B cell (primary cell): ENCODE data around the gene TARBP2. TPM values are rescaled to one million over a fixed set of nuclear protein-coding genes. Genes with fewer than 3 reads are reported as not detected.

Experiments
- ATAC-seq: fragments of 200-7000 bp; cut with Tn5 transposase; one replicate; pipeline ENCODE4 v1.10.0; 2021; ENCODE audit warnings: low read depth, mild to moderate bottlenecking, moderate number of reproducible peaks, moderate library complexity
- CTCF ChIA-PET: fragments of 350-600 bp; sonication (Branson Sonifier 250); formaldehyde crosslinking; loops from one replicate; lab custom pipeline; 2021; ENCODE audit warnings: antibody characterized with exemption, inconsistent platforms; lab: Charles Lee
- POLR2A ChIA-PET: fragments of 350-600 bp; sonication (Branson Sonifier 250); formaldehyde crosslinking; loops from one replicate; lab custom pipeline; 2021; ENCODE audit warnings: antibody characterized with exemption; lab: Charles Lee
- DNase-seq: peaks from one replicate; pipeline ENCODE4 v3.0.0; 2013
- H2AFZ ChIP-seq: 2 replicates; pipeline ENCODE4 v1.6.1; 2012; ENCODE audit warnings: mild to moderate bottlenecking, low read depth, low read length; ENCODE audit not compliant: insufficient read depth, poor library complexity, severe bottlenecking
- H3K27ac ChIP-seq, 2 donors: 1 replicate in 1 of 2; 2 replicates in 1 of 2; pipeline ENCODE4 v1.5.1; 2012 to 2013; ENCODE audit warnings: low read length in 2 of 2, mild to moderate bottlenecking in 2 of 2, moderate library complexity in 1 of 2
- H3K27me3 ChIP-seq, 4 experiments: fragments of 200-600 bp in 1 of 4; sonication (generic) in 1 of 4; replicated peaks in 1 of 4; 1 replicate in 2 of 4; 2 replicates in 2 of 4; pipeline versions ENCODE4 v1.6.1 to v1.7.0; 2013 to 2016; ENCODE audit warnings: low read length in 3 of 4, mild to moderate bottlenecking in 2 of 4, mixed read lengths in 1 of 4, moderate library complexity in 1 of 4; ENCODE audit not compliant: insufficient read depth in 4 of 4, control insufficient read depth in 3 of 4; ENCODE audit errors: control extremely low read depth in 1 of 4
- H3K36me3 ChIP-seq, 2 experiments: replicated peaks in 1 of 2; 1 replicate in 1 of 2; 2 replicates in 1 of 2; pipeline versions ENCODE4 v1.6.1 to v1.7.1; 2013; ENCODE audit warnings: low read length in 1 of 2; ENCODE audit not compliant: insufficient read depth in 2 of 2, control insufficient read depth in 1 of 2; ENCODE audit errors: control extremely low read depth in 1 of 2, extremely low read depth in 1 of 2
- H3K4me1 ChIP-seq, 2 donors: fragments of 200-600 bp in 1 of 2; sonication (generic) in 1 of 2; 1 replicate in 1 of 2; 2 replicates in 1 of 2; pipeline versions ENCODE4 v1.5.1 to v1.6.1; 2013 to 2017; ENCODE audit warnings: low read length in 2 of 2; ENCODE audit not compliant: control insufficient read depth in 2 of 2, insufficient read depth in 2 of 2
- H3K4me2 ChIP-seq: replicated peaks from 2 replicates; pipeline ENCODE3; 2012; ENCODE audit warnings: mild to moderate bottlenecking, low read depth, low read length; ENCODE audit not compliant: poor library complexity, severe bottlenecking
- H3K4me3 ChIP-seq, 5 experiments: fragments of 200-600 bp in 1 of 5; sonication (generic) in 1 of 5; 1 replicate in 3 of 5; 2 replicates in 2 of 5; pipeline versions ENCODE4 v1.5.1 to v1.7.0; 2011 to 2016; ENCODE audit warnings: low read length in 4 of 5, mild to moderate bottlenecking in 4 of 5, low read depth in 2 of 5, control low read depth in 1 of 5, moderate library complexity in 1 of 5; ENCODE audit not compliant: insufficient read depth in 1 of 5; ENCODE audit errors: control extremely low read depth in 1 of 5, extremely low read depth in 1 of 5
- H3K79me2 ChIP-seq: fragments of 200-600 bp; sonication (generic); one replicate; pipeline ENCODE4 v1.6.0; 2016; ENCODE audit warnings: low read length; ENCODE audit not compliant: control insufficient read depth, insufficient read depth
- H3K9ac ChIP-seq: fragments of 200-600 bp; sonication (generic); 2 replicates; pipeline ENCODE4 v1.6.1; 2017; ENCODE audit warnings: mild to moderate bottlenecking, low read length, moderate library complexity
- H3K9me3 ChIP-seq, 3 donors: one replicate each; pipeline versions ENCODE4 v1.6.1 to v1.7.1; 2013; ENCODE audit warnings: low read length in 2 of 3; ENCODE audit not compliant: control insufficient read depth in 2 of 3, insufficient read depth in 1 of 3; ENCODE audit errors: control extremely low read depth in 1 of 3
- H4K20me1 ChIP-seq: 2 replicates; pipeline ENCODE4 v1.6.0; 2012; ENCODE audit warnings: mild to moderate bottlenecking, low read length; ENCODE audit not compliant: insufficient read depth, control insufficient read depth, poor library complexity, severe bottlenecking
- H3K27ac Mint-ChIP-seq: one replicate; pipeline ENCODE4 v1.8.0; 2021; ENCODE audit warnings: mixed read lengths
- H3K27me3 Mint-ChIP-seq: one replicate; pipeline ENCODE4 v1.8.0; 2021; ENCODE audit warnings: mixed read lengths
- H3K4me1 Mint-ChIP-seq: one replicate; pipeline ENCODE4 v1.8.0; 2021; ENCODE audit warnings: mixed read lengths
- H3K4me3 Mint-ChIP-seq: one replicate; pipeline ENCODE4 v1.8.0; 2021; ENCODE audit warnings: mixed read lengths
- H3K9me3 Mint-ChIP-seq: one replicate; pipeline ENCODE4 v1.8.0; 2022; ENCODE audit warnings: mixed read lengths; ENCODE audit not compliant: insufficient read depth
- EZH2 ChIP-seq: IDR thresholded peaks from 2 replicates; pipeline ENCODE4 v1.6.1; 2012; ENCODE audit warnings: borderline replicate concordance, low read depth, mild to moderate bottlenecking, moderate library complexity, low read length; ENCODE audit not compliant: insufficient read depth, poor library complexity, severe bottlenecking
- WGBS: methylation state at CpG from one replicate; pipeline ENCODE4 v1.1.5; 2013; ENCODE audit warnings: missing lambda C conversion rate; ENCODE audit not compliant: insufficient coverage; 5-methylcytosine and 5-hydroxymethylcytosine counted together
- intact Hi-C: fragments of 100-400 bp; cut with micrococcal nuclease; formaldehyde crosslinking; loops from one replicate; pipeline ENCODE4 v1.10.0; 2022
- polyA plus RNA-seq: library from polyadenylated mRNA; depleted of rRNA; stranded (reverse); fragments of >200 nt; gene quantifications from 2 replicates; pipeline ENCODE4 v1.2.3, GENCODE V29; 2012
- total RNA-seq, 2 donors: library from RNA; stranded (reverse); fragments of 120-200 nt in 1 of 2; gene quantifications; 1 replicate in 1 of 2; 2 replicates in 1 of 2; pipeline versions ENCODE4 v1.2.3 to v1.2.4, GENCODE V29; 2013 to 2022
- TF ChIP-seq, protein P1 (sequence below): fragments of 200-600 bp; IDR thresholded peaks from one replicate; pipeline ENCODE4 v1.8.0; 2022; ENCODE audit warnings: antibody characterized with exemption, mild to moderate bottlenecking

Gene TARBP2
- total and polyA plus RNA-seq, 2 donors (not counting 1 experiment from before 2014, with no cell fraction given): 41.6 to 47.2 TPM

DNA sequence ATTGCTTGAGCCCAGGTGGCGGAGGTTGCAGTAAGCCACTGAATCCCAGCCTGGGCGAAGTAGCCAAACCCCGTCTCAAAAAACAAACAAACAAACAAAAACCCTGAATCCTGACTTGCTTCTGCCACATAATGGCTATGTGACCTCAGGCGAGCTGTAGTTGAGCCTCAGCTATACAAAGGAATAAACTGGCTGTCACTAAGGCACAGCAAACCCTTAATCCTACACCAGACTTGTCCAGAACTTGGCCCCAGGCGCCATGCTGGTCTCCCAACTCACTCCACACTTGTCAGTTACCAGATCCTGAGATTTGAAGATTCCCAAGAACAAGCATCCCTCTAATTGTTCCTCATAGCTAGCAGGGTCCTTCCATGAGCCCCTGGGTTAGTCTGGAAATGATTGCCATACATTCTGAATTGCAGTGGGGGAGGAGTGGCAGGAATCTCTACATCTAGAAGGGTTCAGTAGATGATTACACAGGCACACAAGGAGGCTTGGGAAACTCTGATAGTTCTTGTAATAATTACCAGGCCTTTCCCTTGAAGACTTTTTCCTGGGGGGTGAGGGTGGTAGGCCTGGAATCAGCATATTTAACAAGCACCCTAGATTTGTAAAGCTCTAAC lies 11.7 kb upstream of the TARBP2 start:
- ATAC-seq (no peak), DNase-seq (no peak)
- no peaks in the 10 kb centered on the region for H3K9me3 ChIP-seq
- H3K4me3 Mint-ChIP-seq: no peak overlapping the region
- H2AFZ ChIP-seq: no peak overlapping the region
- intact Hi-C loops: no loop called here
- H3K4me2 ChIP-seq: no peak overlapping the region
- H3K79me2 ChIP-seq: no peaks in the 10 kb centered on the region
- ChIA-PET CTCF (interaction anchor here (0.8 to 1.4 kb wide), 2 partner anchors 162 to 183 kb away, joined by 3 read pairs; no protein-coding TSS in a partner anchor), POLR2A (interaction anchor here (0.6 kb wide), 1 partner anchor 294 kb away, joined by 4 read pairs; no protein-coding TSS in a partner anchor)
- TF ChIP-seq EZH2: no peak
- TF ChIP-seq, protein P1, sequence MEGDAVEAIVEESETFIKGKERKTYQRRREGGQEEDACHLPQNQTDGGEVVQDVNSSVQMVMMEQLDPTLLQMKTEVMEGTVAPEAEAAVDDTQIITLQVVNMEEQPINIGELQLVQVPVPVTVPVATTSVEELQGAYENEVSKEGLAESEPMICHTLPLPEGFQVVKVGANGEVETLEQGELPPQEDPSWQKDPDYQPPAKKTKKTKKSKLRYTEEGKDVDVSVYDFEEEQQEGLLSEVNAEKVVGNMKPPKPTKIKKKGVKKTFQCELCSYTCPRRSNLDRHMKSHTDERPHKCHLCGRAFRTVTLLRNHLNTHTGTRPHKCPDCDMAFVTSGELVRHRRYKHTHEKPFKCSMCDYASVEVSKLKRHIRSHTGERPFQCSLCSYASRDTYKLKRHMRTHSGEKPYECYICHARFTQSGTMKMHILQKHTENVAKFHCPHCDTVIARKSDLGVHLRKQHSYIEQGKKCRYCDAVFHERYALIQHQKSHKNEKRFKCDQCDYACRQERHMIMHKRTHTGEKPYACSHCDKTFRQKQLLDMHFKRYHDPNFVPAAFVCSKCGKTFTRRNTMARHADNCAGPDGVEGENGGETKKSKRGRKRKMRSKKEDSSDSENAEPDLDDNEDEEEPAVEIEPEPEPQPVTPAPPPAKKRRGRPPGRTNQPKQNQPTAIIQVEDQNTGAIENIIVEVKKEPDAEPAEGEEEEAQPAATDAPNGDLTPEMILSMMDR: no peak
- peaks cover 0 to 27% of the 10 kb centered on the region in 2 experiments for H3K36me3 ChIP-seq
- H3K27ac ChIP-seq: no peak overlapping the region
- no peak overlapping the region for H3K4me3 ChIP-seq
- 96% methylated on average over 4 of the region's 5 CpGs for WGBS
- H3K27me3 Mint-ChIP-seq: no peaks in the 10 kb centered on the region
- no peaks in the 10 kb centered on the region for H3K9me3 Mint-ChIP-seq
- H3K27ac Mint-ChIP-seq: no peak overlapping the region
- peaks cover 16 to 21% of the 10 kb centered on the region in 2 donors for H3K4me1 ChIP-seq
- H3K9ac ChIP-seq: no peak overlapping the region
- H3K27me3 ChIP-seq: no peaks in the 10 kb centered on the region
- peaks cover 22% of the 10 kb centered on the region for H3K4me1 Mint-ChIP-seq
- no peaks in the 10 kb centered on the region for H4K20me1 ChIP-seq

DNA sequence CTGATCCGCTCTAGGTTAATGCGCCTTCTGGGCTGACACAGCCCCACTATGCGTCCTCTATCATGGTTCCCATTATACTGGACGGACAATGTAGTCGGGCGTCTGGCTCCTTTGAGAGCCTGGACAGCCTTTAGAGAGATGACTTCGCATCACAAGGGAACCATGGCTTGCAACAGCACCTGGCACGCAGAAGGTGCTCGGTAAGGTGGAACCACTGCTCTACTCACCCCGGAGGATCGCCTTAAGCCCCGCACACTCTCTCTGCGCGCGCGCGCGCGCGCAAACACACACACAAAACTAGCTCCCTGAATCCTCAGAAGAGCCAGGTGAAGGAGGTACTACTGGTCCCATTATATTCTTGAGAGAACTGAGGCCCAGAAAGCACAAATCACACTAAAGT lies 8.9 kb upstream of the TARBP2 start:
- H3K27me3 ChIP-seq: no peaks in the 10 kb centered on the region
- H3K36me3 ChIP-seq: peaks cover 0 to 7% of the 10 kb centered on the region in 2 experiments
- Mint-ChIP-seq H3K27ac (peak overlapping the region; percentile 90), H3K9me3 (no peaks in the 10 kb centered on the region), H3K4me1 (peaks cover 22% of the 10 kb centered on the region), H3K4me3 (peak overlapping the region; percentile 98), H3K27me3 (no peaks in the 10 kb centered on the region)
- peak overlapping the region; percentile 78 to 90 for H3K27ac ChIP-seq
- H3K79me2 ChIP-seq: no peaks in the 10 kb centered on the region
- no peaks in the 10 kb centered on the region for H3K9me3 ChIP-seq
- H3K4me2 ChIP-seq: peak overlapping the region; percentile 93
- H3K4me3 ChIP-seq: peak overlapping the region in 3 of 5 experiments; percentile 60 to 67 (median 61)
- no peaks in the 10 kb centered on the region for H4K20me1 ChIP-seq
- ATAC-seq (no peak), DNase-seq (peak; percentile 63)
- intact Hi-C loops: loop anchor here (2.0 kb wide), 3 partner anchors 39 to 171 kb away; partner anchors contain the start of genes AAAS, PCBP2 and PRR13
- H2AFZ ChIP-seq: no peak overlapping the region
- ChIA-PET CTCF (interaction anchor here (1.8 to 2.0 kb wide), 2 partner anchors 10 to 147 kb away, joined by 6 to 12 read pairs; no protein-coding TSS in a partner anchor), POLR2A (interaction anchor here (0.5 to 2.2 kb wide), 4 partner anchors 9 to 171 kb away, joined by 3 to 14 read pairs (median 3); partner anchors contain the start of genes AAAS and TARBP2)
- peak overlapping the region; percentile 69 for H3K9ac ChIP-seq
- 73% methylated on average over 12 of the region's 20 CpGs for WGBS
- TF ChIP-seq, protein P1: no peak
- TF ChIP-seq EZH2: no peak
- H3K4me1 ChIP-seq: peaks cover 16 to 21% of the 10 kb centered on the region in 2 donors
